ENCODE data around the gene KRTAP12-3. TPM values are rescaled to one million over a fixed set of nuclear protein-coding genes. Genes with fewer than 3 reads are reported as not detected.
"Not testable (repeated sequence)": the region's sequence is repeated elsewhere in the genome, so short reads cannot be mapped to it uniquely, and the experiment has no call there.

The KRTAP12-3 gene
- total and polyA plus RNA-seq, 11 donors: not detected

- H3K36me3 ChIP-seq: no peaks in the 10 kb centered on the region
These were observed 34.2 kb upstream of the KRTAP12-3 start for GRCh38 chr21:44623575-44623974.

DNA sequence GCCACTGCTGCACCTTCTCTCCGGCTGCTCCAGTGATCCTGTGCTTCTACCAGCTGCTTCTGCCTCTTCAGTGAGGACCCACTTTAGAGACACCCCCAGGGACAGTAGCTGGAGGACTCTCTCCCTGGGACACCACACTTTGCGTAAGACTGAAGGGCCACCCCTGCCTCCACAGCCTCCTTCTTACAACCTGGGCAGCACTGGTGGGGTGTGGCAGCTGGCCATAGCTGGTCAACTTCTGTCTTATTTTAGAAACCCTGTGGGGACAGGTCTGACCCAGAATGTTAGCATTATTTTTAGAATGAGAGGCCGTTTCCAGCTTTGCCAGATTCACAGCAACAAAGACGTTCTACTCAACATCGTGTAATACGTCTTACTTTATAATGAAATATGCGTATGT lies 32.0 kb upstream of the KRTAP12-3 start:
- H3K4me3 ChIP-seq: no peak overlapping the region
- H3K27ac ChIP-seq: peak overlapping the region in 1 of 12 donors; percentile 44
- H3K4me1 ChIP-seq: peaks cover 0 to 29% (median 0%) of the 10 kb centered on the region in 12 donors
- peaks cover 0 to 35% (median 16%) of the 10 kb centered on the region in 12 donors for H3K9me3 ChIP-seq
- peaks cover 0 to 26% (median 0%) of the 10 kb centered on the region in 9 donors for H3K27me3 ChIP-seq
- intact Hi-C loops (cut with DNase I): loop anchor here in 1 of 10 donors (10.0 kb wide), 1 partner anchor 89 kb away; the partner anchor contains the start of gene TSPEAR
- TF ChIP-seq POLR2A (IDR thresholded peaks at IDR 0.05): no peak
- TF ChIP-seq, protein P1, sequence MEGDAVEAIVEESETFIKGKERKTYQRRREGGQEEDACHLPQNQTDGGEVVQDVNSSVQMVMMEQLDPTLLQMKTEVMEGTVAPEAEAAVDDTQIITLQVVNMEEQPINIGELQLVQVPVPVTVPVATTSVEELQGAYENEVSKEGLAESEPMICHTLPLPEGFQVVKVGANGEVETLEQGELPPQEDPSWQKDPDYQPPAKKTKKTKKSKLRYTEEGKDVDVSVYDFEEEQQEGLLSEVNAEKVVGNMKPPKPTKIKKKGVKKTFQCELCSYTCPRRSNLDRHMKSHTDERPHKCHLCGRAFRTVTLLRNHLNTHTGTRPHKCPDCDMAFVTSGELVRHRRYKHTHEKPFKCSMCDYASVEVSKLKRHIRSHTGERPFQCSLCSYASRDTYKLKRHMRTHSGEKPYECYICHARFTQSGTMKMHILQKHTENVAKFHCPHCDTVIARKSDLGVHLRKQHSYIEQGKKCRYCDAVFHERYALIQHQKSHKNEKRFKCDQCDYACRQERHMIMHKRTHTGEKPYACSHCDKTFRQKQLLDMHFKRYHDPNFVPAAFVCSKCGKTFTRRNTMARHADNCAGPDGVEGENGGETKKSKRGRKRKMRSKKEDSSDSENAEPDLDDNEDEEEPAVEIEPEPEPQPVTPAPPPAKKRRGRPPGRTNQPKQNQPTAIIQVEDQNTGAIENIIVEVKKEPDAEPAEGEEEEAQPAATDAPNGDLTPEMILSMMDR (IDR thresholded peaks at IDR 0.05): no peak
- H3K36me3 ChIP-seq: no peaks in the 10 kb centered on the region
- ATAC-seq (peak in 3 of 4 donors; percentile 42 to 68 (median 50)), DNase-seq (no peak)
- 64 to 77% (median 71%) methylated on average over 7 of the region's 7 CpGs for WGBS, 4 donors

More at GRCh38 chr21:44623575-44623974, 34.2 kb upstream of the KRTAP12-3 start:
- no peak for ATAC-seq
- H3K27ac ChIP-seq: no peak overlapping the region
- H3K27me3 ChIP-seq: peaks cover 0 to 19% (median 0%) of the 10 kb centered on the region in 9 donors
- TF ChIP-seq POLR2A (IDR thresholded peaks at IDR 0.05): no peak
- TF ChIP-seq, protein P1 (IDR thresholded peaks at IDR 0.05): no peak
- no peak for DNase-seq
- H3K9me3 ChIP-seq: peaks cover 0 to 42% (median 13%) of the 10 kb centered on the region in 12 donors
- intact Hi-C loops (cut with DNase I): loop anchor here in 1 of 10 donors (5.0 to 10.0 kb wide), 2 partner anchors 91 to 119 kb away; partner anchors contain the start of gene TSPEAR
- peaks cover 0 to 24% (median 0%) of the 10 kb centered on the region in 12 donors for H3K4me1 ChIP-seq
- no peak overlapping the region for H3K4me3 ChIP-seq

DNA sequence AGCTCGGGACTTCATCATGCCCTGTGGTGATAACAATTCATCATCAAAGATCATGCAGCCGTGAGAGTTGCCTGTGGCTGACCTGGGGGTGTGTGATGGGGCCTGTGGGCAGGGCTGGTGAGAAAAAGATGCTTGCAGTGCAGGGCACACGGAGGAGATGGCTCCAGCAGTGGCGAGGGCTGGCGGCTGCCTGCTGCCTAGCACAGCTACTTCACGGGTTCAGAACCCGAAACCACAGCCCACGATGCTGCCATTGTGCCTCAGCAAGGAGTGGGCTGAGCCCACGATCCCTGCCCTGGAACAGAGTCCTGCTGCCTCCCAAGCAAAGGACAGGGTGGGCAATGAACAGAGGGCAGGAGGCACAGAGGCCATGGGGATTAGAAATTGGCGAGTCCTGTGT lies 31.5 kb upstream of the KRTAP12-3 start:
- peaks cover 0 to 29% (median 0%) of the 10 kb centered on the region in 12 donors for H3K4me1 ChIP-seq
- H3K4me3 ChIP-seq: no peak overlapping the region
- H3K27me3 ChIP-seq: peaks cover 0 to 26% (median 0%) of the 10 kb centered on the region in 9 donors
- 71 to 80% (median 72%) methylated on average over 10 of the region's 10 CpGs for WGBS, 4 donors
- no peaks in the 10 kb centered on the region for H3K36me3 ChIP-seq
- intact Hi-C loops (cut with DNase I): loop anchor here in 1 of 10 donors (10.0 kb wide), 1 partner anchor 89 kb away; the partner anchor contains the start of gene TSPEAR
- H3K9me3 ChIP-seq: peaks cover 0 to 40% (median 21%) of the 10 kb centered on the region in 12 donors
- DNase-seq (peak in 1 of 5 donors; percentile 58), ATAC-seq (peak in 2 of 4 donors; percentile 20 to 26)
- TF ChIP-seq, protein P1 (IDR thresholded peaks at IDR 0.05): no peak
- TF ChIP-seq POLR2A (IDR thresholded peaks at IDR 0.05): no peak
- peak overlapping the region in 1 of 12 donors; percentile 52 for H3K27ac ChIP-seq

- Histone ChIP-seq H3K27me3 (peaks cover 0 to 26% (median 0%) of the 10 kb centered on the region in 9 donors), H3K27ac (peak within 1 kb of the TSS in 1 of 12 donors; percentile 52), H3K9me3 (peaks cover 0 to 45% (median 26%) of the 10 kb centered on the region in 12 donors), H3K4me3 (no peak within 1 kb of the TSS), H3K36me3 (no peaks in the 10 kb centered on the region), H3K4me1 (peaks cover 0 to 29% (median 0%) of the 10 kb centered on the region in 12 donors)
- ATAC-seq (peak in 1 of 4 donors; percentile 8), DNase-seq (no peak)
- intact Hi-C loops (cut with DNase I): loop anchor here in 1 of 10 donors (10.0 kb wide), 1 partner anchor 88 kb away; the partner anchor contains the start of gene TSPEAR
- TF ChIP-seq POLR2A (IDR thresholded peaks at IDR 0.05): no peak
- TF ChIP-seq, protein P1 (IDR thresholded peaks at IDR 0.05): no peak
- 51 to 62% (median 57%) methylated on average over 6 to 7 of the region's 7 CpGs for WGBS, 4 donors
These were observed 31.0 kb upstream of the KRTAP12-3 start, which contains the start of gene KRTAP10-9 for GRCh38 chr21:44626673-44627143. Gene KRTAP10-9, plus strand, starts transcription at chr21:44627093. Its CDS starts 79 bp downstream, at chr21:44627172.

DNA sequence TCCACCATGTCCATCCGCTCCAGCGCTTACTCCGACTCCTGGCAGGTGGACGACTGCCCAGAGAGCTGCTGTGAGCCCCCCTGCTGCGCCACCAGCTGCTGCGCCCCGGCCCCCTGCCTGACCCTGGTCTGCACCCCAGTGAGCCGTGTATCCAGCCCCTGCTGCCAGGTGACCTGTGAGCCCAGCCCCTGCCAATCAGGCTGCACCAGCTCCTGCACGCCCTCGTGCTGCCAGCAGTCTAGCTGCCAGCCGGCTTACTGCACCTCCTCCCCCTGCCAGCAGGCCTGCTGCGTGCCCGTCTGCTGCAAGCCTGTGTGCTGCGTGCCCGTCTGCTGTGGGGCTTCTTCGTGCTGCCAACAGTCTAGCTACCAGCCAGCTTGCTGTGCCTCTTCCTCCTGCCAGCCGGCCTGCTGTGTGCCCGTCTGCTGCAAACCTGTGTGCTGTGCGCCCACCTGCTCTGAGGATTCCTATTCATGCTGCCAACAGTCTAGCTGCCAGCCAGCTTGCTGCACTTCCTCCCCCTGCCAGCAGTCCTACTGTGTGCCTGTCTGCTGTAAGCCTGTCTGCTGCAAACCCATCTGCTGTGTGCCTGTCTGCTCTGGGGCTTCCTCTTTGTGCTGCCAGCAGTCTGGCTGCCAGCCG lies 30.4 kb upstream of the KRTAP12-3 start:
- not testable (repeated sequence) for H3K4me3 ChIP-seq, H3K36me3 ChIP-seq, H3K27ac ChIP-seq, ATAC-seq
- intact Hi-C loops (cut with DNase I): loop anchor here in 1 of 10 donors (10.0 kb wide), 1 partner anchor 87 kb away; the partner anchor contains the start of gene TSPEAR
- Histone ChIP-seq H3K4me1 (peaks cover 0 to 29% (median 0%) of the 10 kb centered on the region in 12 donors), H3K9me3 (peaks cover 0 to 48% (median 30%) of the 10 kb centered on the region in 12 donors), H3K27me3 (peaks cover 0 to 26% (median 0%) of the 10 kb centered on the region in 9 donors)
- WGBS, 4 donors: 76 to 84% (median 80%) methylated on average over 14 to 18 of the region's 20 CpGs
- peak in 1 of 5 donors; percentile 49 for DNase-seq

DNA sequence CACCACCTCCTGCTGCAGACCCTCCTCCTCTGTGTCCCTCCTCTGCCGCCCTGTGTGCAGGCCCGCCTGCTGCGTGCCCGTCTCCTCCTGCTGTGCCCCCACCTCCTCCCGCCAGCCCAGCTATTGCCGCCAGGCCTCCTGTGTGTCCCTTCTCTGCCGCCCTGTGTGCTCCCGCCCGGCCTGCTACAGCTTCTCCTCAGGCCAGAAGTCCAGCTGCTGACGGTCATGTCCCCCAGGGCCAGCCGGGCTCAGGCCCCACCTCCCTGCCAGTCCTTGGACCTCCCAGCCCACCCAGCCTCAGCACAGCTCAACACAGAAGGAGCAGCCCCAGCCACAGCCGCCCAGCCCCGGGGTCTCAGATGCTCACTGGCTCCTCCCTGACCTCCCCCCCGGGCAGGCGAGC lies 29.9 kb upstream of the KRTAP12-3 start:
- intact Hi-C loops (cut with DNase I): loop anchor here in 1 of 10 donors (10.0 kb wide), 1 partner anchor 87 kb away; the partner anchor contains the start of gene TSPEAR

More for the DNA sequence above, 29.9 kb upstream of the KRTAP12-3 start:
- not testable (repeated sequence) for H3K36me3 ChIP-seq, H3K27ac ChIP-seq, H3K4me3 ChIP-seq
- DNase-seq: peak in 1 of 5 donors; percentile 55
- Histone ChIP-seq H3K9me3 (peaks cover 0 to 48% (median 33%) of the 10 kb centered on the region in 12 donors), H3K27me3 (peaks cover 0 to 26% (median 0%) of the 10 kb centered on the region in 9 donors), H3K4me1 (peaks cover 0 to 29% (median 0%) of the 10 kb centered on the region in 12 donors)
- peak in 1 of 4 donors; percentile 20 for ATAC-seq
- WGBS, 4 donors: 51 to 72% (median 54%) methylated on average over 11 to 15 of the region's 15 CpGs

All from heart left ventricle (tissue), 16 donors.